CD4-positive, alpha-beta T cell treated with Interferon gamma for 1 hour (primary cell): ENCODE data around the gene TEX12.
"Not testable (repeated sequence)": the region's sequence is repeated elsewhere in the genome, so short reads cannot be mapped to it uniquely, and the experiment has no call there.

Source experiments
- DNase-seq: peaks from one replicate; pipeline ENCODE4 v3.0.0-alpha.2; 2020

The TEX12 gene

DNA sequence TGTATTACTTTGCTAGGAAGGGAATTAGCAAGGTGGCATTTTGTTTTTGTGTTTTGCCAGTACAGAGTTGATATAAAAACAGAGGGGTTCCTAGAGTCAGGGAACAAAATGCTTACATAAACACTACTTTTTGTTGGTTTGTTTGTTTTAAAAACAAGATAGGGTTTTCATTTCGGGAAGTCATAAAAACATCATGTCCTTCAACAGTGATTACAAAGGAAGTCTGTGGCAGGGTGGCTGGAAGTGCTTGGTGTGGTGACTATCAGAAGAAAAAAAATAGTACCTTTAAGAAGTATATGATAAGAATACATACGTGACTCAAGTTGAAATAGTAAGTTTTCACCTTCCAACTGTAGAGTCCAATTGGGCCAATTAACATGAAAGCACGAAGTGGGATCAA lies 2.1 kb upstream of the TEX12 start:
- no peak for DNase-seq

DNA sequence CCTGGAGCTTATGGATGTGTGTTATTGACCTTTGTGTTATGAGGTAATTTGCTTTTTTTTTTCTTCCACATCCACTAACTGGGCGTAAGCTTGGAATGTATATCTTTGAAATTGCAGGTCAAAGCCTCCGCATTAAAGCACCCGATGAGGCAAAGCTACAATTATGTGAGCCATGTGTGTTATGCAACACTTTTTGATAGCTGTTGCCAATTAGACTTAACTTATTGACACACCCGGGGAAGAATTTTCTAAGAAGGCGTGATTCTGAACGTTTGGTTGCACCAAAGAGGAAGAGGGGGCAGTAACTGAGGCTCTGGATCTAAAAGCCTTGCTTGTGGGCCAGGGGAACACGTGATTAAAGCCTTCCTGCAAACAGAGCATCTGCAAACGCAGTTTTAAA lies 610 bp upstream of the TEX12 start:
- DNase-seq = no peak

DNA sequence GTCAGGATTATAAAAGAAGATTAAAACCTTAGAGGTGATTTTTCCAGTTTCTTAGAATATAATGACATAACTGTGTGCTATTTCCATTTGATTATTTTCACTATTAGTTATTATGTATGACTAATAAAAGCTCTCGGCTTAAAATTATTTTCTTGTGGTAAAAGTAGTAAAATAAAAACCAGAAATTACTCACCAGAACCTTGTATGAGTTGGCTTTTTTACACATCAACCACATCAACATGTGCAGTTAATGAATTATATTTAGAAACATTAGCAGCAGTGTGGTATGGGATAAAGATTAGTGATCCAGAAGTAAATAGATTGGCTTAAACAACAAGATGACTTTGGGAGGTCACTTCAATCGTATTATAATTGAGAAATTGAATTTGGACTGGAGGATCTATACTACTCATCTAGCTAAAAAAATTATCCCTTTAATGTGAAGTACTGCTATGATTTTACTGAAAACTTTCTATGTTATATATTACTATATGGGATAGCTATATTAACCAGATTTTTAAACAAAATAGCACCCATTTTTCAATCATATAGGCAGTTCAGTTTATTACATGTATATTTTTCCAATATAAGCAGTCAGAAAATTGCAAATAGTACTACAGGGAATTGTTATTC lies 5.3 kb downstream of the TEX12 start:
- DNase-seq = no peak

DNA sequence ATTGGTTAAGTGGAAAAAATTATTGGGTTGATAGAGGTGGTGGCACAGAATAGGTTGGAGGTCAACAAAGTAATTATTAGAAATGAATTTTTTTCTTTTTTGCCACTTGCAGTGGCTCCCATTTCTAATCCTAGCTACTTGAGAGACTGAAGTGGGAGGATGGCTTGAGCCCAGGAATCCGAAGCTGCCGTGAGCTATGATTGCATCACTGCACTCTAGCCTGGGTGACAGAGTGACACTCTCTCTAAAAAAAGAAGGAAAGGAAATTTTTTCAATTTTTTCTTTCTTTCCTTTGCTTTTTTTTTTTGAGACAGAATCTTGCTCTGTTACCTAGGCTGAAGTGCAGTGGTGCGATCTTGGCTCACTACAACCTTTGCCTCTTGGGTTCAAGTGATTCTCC lies 6.0 kb downstream of the TEX12 start:
- DNase-seq = no peak

DNA sequence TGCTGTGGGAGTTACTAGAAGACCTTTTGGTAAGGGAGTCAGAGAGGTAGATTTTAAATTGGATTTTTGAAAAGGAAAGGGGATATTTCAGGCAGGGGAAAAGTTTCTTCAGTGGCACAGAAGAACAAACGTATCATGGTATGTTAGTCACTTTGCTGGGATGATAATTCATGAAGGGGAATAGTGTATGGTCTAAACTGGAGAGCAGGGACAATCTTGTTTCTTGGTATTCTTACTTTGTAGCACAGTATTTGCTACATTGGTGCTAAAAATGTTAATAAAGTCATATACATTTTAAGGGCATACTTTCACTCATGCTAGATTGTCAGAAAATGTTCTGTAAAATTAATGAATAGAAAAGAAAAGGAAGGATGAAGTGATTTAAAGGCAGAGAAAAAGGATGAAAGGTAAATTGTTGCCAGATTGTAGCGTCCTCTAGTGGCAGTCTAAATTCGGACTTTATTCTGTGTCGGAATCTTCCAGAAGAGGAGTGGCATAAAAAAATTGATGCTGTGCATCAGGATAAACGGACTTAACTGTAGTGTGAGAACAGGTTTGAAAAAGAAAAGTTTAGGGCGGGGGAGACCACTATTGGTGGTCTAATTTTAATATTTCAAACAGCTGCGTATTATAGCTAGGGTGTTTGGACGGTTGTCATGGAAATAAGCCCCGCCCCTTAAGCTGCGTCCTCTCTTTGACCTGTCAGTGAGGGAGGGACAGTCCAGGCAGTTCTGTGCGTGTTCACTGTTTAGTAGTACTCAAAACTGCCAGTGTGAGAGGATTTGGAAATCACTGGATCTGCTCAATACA lies 7.8 kb downstream of the TEX12 start, which contains the start of gene BCO2:
Gene BCO2, plus strand, starts transcription at position 724 of the 810 bp plus-strand sequence. CDS start 90 bp downstream, outside the sequence.
- DNase-seq = peak; percentile 77

DNA sequence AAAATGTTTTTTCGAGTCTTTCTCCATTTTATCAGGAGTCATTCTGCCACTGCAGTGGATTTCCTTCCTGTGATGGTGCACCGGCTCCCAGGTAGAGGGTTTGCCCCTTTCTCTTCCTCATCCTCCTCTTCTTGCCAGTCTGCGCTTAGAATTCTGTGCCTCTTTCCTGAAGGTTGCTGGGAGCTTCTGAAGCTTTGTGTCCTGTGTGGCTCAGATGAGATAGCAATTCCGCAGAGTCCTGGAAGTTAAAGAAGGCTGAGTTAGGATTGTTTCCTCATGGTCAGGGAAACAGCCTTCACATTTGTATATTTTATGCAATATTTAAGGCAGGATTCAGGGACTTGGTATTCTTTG lies 8.4 kb downstream of the TEX12 start:
- no peak for DNase-seq

DNA sequence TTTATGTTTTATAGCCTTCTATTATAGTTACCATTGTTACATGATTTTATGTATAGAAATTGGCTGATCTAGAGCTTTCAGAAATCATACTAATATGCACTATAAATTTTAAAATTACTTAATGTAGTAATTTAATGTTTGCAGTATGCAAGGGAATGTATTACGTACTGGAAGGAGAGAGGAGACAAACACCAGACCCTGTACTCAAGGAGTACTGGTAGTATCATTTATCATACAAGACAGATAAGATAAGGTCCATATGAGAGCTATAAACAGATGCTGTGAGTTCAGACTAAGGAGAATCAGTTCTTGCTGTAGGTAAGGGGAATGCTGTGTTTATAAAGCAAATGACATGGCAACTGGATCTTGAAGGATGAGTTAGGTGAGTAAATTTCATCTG lies 8.9 kb downstream of the TEX12 start:
- no peak for DNase-seq

DNA sequence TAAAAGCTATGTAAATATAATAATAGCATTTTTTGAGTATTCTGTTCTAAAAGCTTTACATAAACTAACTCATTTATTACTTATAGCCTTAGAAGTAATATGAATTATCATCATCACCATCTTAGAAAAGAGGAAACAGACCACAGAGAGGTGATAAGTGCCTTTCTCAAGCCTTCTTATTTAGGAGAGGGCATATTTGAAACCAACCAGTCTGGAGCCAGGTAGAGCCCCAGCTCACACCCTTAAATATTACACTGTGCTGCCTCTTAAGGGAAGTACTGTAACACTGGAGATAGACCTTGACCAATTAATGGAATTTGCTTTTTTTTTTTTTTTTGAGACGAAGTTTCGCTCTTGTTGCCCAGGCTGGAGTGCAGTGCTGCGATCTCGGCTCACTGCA lies 10.4 kb downstream of the TEX12 start:
- no peak for DNase-seq

DNA sequence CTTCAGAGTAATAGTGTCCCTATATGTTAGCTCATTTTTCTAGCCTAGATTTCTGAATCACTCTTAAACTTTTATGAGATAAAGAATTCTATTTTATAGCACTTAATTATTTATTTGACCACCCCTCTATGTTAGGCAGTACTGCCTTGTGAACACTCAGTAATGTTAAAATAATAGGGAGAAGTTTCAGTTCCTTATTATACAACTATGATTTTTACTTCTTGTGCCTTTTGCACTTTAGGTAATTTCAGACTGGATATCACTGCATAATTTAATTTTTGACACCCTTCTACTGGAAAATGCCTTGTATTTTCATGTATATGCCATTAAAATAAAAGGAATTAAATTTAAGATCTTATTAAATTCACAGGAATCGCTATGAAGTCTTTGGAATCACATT lies 11.3 kb downstream of the TEX12 start:
- no peak for DNase-seq

DNA sequence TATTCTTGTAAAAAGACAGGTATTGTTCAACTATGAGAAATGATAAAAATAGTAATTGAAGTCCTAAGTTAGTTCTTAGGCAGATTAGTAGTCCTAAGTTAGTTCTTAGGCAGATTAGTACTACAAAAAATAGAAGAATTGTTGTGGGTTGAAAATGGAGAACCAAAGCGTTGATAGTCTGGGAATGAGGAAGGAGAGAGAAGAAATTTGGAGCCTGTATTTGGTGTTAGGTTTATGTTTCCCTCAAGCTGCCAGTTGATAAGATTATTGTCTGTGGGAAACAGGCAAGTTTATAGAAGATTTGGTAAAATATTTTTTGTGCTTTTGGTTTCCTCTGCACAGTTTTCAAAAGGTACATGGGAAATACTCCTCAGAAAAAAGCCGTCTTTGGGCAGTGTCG lies 11.8 kb downstream of the TEX12 start:
- DNase-seq = no peak

DNA sequence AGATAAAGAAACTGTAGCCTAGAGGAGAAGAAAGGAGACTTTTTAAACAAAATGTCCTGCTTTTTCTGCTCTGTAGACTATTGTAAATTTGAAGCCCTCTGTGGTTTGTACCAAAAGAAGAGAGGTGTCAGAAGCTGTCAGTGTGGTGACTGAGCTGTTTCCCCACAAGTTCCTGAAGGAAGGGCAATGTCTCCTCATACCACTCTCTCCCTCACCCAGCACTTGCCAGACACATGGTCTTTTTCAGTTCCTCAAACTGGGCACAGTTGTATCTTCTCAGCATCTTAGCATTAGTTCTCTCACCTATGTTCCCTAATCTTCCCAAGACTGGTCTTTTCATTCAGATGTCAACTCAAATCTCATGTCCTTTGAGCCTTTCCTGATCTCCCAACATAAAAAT lies 12.4 kb downstream of the TEX12 start:
- peak; percentile 24 for DNase-seq

DNA sequence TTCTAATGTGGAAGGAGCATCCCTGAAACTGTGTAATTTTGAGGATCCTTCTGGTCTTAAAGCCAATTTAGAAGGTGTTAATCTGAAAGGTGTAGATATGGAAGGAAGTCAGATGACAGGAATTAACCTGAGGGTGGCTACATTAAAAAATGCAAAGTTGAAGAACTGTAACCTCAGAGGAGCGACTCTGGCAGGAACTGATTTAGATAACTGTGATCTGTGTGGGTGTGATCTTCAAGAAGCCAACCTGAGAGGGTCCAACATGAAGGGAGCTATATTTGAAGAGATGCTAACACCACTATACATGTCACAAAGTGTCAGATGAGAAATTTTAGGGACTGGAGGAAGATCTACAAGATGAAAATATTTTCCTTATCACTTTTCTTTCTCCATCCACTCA lies 15.7 kb downstream of the TEX12 start:
- no peak for DNase-seq

DNA sequence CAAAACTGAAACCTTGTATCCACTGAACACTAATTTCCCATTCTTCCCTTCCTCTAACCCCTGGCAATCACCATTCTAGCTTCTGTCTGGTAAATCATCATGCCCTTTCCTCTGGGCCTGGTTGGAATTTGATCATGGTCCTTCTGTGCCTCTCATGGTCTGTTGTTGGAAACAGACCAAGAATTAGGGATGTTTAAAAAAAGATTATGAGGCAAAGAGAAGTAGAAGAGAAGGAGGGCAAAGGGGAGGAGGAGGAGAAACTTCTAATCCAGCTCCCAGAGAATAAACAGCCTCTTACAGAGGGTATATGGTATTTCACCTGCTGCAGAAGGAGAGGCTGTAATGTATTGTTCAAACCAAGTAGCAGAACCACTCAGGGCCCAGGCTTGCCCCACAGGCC lies 18.7 kb downstream of the TEX12 start:
- DNase-seq = no peak

DNA sequence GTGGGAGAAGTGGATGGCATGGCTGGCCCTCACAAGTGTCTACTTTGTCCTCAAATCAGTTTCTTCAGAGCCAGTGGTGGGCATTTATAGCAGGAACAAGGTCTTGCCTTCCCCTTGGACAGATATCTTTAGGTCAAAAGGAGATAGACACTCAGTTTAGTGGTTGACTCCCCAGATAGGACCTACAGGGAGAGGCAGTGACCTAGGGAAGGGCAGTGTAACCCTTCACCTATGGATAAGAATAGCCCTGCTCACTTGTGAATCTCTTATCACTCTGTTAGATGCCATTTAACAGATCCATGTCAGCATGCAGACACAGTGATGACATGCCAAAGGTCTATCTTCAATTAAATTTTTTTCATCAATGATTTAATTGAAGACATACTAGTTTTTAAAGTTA lies 19.1 kb downstream of the TEX12 start:
- no peak for DNase-seq

DNA sequence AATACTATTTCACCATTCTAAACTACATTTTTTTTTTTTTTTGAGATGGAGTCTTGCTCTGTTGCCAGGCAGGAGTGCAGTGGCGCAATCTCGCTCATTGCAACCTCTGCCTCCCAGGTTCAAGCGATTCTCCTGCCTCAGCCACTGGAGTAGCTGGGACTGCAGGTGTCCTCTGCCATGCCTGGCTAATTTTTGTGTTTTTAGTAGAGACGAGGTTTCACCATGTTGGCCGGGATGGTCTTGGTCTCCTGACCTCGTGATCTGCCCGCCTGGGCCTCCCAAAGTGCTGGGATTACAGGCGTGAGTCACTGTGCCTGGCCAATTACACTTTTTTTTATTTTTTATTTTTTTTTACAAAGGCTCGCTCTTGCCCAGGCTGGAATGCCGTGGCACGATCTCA lies 27.9 kb downstream of the TEX12 start:
- not testable (repeated sequence) for DNase-seq

DNA sequence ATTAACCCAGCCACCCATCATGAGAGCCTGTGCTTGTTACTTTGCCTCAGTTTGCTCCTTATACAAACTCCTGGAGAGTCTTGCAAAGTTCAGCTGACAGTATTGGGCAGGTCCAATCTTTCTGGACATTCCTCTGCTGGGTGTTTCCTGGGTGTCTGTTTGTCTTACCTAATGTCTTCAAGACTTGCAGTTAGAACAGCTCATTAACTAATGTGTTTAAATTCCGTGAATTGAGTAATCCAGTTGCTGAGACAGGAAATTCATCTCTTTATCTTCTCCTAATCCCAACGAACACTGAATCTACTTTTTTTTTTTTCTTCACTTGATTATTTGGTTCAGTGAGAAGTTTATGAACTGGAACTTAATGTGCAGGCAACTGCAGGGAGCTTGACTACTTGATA lies 28.8 kb downstream of the TEX12 start:
- DNase-seq = no peak

DNA sequence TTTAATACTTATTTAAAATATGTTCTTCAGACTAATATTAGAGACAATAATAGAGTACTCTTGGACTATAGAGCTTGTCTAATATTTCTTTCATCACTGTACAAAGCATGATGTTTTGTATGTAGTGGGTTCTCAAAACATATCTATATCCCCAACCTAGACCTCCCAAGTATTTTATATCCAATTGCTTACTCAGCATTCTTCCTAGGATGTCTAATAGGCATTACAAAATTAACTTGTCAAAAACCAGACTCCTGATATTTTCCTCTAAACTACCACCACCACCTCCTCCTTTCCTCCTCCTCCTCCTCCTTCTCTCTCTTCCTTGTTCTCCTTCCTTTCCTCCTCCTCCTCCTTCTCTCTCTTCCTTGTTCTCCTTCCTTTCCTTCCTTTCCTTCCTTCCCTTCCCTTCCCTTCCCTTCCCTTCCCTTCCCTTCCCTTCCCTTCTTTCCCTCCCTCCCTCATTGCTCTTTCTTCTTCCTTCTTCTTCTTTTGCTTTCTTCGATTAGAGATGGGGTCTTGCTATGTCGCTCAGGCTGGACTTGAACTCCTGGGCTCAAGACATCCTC lies 29.4 kb downstream of the TEX12 start:
- no peak for DNase-seq

DNA sequence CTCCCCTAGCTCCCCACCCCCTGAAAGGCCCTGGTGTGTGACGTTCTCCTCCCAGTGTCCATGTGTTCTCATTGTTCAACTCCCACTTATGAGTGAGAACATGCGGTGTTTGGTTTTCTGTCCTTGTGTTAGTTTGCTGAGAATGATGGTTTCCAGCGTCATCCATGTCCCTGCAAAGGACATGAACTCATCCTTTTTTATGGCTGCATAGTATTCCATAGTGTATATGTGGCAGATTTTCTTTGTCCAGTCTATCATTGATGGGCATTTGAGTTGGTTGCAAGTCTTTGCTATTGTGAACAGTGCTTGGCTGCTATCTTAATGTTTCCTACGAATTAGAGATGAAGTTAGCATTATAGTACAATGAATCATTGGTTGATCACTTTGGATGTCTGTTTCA lies 31.9 kb downstream of the TEX12 start:
- DNase-seq = not testable (repeated sequence)

DNA sequence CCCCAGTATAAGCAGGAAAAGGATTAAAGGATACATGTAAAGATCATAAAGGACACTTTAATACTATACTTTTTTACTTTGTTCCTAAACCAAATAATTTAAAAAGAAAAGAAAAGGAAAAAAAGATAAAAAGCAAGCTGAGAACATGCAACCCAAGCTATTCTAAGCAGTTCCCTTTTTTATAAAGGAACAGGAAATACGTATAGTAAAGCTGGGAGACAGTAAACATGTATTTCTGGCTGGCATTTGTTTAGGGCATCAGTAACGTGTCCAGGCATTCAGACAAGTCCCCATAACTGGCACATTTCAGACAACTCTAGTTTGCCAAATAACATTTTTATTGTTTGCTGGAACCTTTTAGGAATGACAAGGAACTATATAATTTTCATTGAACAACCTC lies 33.1 kb downstream of the TEX12 start:
- no peak for DNase-seq

DNA sequence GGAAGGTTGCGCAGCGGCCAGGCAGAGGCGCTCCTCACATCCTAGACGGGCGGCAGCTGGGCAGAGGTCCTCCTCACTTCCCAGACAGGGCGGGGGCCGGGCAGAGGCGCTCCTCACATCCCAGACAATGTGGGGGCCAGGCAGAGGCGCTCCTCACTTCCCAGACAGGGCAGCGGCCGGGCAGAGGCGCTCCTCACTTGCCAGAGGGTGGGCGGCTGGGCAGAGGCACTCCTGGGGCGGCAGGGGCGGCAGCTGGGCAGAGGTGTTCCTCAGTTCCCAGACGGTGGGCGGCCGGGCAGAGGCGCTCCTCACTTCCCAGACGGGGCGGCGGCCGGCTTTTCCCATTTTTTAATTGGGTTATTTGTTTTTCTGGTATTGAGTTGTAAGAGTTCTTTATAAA lies 38.9 kb downstream of the TEX12 start:
- DNase-seq = no peak

DNA sequence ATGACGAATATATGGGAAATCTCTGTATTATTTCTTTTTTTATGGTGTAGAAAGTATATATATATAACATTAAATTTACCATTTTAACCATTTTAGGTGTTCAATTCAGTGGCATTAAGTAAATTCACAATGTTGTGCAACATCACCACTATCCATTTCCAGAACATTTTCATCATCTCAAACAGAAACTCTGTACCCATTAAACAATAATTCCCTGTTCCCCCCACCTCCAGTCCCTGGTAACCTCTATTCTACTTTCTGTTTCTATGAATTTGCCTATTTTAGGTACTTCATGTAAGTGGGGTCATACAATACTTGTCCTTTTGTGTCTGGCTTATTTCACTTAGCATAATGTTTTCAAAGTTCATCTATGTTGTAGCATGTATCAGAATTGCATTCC lies 43.7 kb downstream of the TEX12 start:
- no peak for DNase-seq

DNA sequence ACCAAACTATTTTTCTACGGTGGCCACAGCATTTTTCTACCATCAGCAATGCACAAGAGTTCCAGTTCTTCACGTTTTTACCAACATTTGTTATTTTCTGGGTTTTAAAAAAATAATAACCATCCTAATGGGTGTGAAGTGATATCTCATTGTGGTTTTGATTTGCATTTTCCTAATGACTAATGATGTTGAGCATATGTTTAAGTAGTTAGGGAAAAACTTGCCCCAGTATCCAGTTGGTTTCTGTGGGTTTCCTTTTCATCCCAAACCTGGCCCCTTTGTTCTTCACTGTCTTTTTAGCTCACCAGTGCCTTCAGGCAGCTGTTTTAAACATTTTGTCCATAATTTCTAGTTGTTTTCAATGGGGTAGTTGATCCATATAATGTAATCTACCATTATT lies 44.4 kb downstream of the TEX12 start:
- DNase-seq = no peak

DNA sequence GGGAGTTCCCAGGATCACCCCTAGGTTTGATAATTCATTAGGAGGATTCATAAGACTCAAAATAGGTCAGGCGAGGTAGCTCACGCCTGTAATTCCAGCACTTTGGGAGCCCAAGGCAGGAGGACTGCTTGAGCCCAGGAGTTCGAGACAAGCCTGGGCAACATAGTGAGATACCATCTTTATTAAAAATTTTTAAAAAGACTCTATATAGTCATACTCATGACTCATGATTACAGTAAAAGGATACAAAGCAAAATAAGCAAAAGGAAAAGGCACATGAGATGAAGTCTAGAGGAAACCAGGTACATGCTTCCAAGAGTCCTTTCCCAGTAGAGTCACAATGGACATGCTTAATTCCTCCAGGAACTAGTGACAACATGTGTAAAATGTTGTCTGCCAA lies 45.1 kb downstream of the TEX12 start:
- DNase-seq = no peak

DNA sequence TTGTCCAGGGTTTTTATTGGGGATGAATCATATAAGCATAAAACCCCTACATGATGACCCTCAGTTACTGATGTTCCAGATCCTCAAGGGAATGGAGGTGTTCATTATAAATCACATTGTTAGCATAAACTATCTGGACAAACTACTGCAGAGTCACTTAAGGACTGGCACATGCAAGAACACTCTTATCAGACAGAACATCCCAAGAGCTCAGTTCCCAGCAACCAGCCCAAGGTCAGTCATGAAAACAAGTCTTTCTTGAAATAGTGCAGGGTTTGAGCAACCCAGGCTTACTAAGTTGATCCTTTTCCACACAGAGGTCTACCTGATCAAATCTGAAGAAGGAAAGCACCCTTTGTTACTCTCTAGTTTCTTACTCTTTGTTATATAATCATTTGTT lies 45.5 kb downstream of the TEX12 start:
- no peak for DNase-seq

DNA sequence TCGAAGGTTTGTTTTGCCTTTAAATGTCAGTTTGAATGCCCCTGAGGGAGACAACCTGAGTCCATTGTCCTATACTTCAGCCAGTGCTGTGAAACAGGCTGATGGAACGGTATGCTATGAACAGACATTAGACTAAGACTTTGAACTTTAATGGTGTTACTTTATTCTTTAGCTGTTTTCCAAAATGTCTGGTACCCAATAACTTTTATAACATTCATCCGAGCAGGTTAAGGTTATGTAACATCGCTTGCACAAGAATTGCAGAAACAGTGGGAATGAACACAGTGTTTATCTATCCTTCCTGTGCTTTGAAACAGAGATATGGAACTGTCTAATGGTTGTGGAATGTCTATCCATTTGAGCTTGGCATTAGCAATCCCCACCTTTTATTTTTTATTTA lies 46.6 kb downstream of the TEX12 start:
- DNase-seq = no peak
